Activated CD4-positive, alpha-beta T cell treated with anti-CD3 and anti-CD28 coated beads, Interleukin-2, Interleukin-4, amounts not matched to agents 100 ng/mL and 50 ng/mL, durations not matched to agents 16 hours and 8 hours (primary cell): ENCODE results near the gene PAM16.
"Not testable (repeated sequence)": the region's sequence is repeated elsewhere in the genome, so short reads cannot be mapped to it uniquely, and the experiment has no call there.

Experiments used
- DNase-seq: peaks from one replicate; pipeline ENCODE4 v3.0.0-alpha.2; 2020; ENCODE audit warnings: low spot score

PAM16 gene

DNA sequence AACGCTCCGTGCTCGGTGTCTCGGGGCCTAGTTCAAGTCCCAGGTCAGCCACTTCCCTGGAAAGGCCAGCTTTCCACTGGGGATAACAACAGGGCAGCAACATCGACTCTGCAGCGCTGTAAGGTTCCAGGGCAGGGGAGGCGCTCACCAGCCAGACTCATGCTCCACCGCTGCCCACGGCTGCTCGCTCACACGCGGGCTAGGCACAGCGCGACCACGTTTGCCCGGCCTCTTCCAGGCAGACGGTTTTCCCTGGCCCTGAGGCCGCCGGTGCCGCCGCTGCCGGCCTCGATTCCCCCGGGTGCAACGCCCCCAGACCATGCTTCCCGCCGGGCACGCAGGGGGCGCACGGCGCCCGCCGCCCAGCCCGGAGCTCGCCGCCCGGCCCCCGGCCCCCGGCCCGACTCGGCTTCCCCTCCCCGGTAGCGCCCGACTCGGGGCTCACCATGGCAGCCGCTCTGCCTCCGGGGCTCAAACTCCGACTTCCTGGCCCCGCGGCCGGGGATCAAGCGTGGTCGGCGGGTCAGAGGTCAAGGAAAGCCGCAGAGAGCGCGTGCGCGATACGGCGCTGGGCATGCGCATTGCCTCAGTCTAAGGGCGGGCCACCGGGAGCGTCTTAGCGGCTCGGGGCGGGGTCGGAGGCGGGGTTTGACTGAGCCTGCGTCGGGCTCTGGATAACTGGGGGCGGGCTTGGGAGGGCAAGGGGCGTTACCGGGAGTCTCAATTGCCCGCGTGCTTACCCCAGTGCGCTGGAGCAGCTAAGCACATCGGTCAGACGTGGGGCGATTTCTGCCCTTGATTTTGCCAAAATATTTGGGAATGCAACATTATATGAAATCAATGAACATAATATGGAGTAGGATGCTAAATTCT, at the start of gene PAM16:
Gene PAM16, minus strand, starts transcription at position 535 of the 873 bp plus-strand sequence. Its CDS starts 87 bp downstream, at position 448.
- DNase-seq = peak; percentile 99

DNA sequence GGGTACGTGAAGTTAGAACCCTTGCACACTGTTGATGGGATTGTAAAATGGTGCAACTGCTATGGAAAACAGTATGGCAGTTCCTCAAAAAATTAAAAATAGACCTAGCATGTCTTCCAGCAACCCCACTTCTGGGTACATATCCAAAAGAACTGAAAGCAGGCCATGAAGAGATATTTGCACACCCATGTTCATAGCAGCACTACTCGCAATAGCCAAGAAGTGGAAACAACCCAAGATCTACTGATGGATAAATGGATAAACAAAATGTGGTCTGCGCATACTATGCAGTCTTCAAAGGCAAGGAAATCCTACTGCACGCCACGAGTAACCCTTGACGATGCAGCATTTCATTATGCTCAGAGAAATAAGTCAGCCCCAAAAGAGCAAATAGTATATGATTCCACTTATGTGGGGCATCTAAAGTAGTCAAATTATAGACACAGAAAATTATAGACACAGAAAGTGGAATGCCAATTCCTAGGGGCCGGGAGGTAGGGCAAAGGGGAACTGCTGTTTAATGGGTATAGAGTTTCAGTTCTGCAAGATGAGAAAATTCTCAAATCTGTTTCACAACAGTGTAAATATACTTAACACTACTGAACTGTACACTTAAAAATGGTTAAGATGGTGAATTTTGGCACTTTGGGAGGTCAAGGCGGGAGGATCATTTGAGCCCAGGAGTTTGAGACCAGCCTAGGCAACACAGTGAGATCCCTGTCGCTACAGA, 48.0 kb upstream of the PAM16 start:
- DNase-seq = no peak

DNA sequence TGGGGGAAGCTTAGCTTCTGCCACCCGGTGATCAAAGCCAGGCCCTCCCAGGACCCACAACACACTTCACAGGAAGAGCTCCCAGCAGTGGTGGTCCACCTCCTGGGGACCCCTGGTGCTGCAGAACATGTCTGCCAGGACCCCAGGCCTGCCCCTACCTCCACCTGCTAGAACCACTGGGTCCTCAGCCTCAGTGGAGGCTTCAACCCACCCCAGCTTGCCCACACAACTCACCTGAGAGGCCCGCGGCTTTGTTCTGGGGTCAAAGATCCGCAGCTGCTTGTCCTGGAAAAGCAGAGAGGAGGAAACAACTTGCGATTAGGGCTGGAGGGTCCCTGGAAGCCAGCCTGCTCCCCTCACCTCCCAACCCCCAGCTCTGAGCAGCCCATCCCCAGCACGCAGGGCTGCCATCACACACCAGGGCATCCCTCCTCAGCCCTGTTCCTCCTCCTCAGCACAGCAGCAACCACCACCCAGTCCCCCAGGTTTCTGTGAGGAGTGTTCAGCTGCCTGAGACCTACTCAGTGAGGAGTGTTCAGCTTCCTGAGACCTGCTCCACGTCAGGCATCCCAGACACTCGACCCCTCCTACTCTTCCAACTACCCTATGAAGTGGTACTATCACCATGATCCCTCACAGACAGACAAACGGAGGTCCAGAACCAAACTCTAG, 44.1 kb upstream of the PAM16 start:
- no peak for DNase-seq

DNA sequence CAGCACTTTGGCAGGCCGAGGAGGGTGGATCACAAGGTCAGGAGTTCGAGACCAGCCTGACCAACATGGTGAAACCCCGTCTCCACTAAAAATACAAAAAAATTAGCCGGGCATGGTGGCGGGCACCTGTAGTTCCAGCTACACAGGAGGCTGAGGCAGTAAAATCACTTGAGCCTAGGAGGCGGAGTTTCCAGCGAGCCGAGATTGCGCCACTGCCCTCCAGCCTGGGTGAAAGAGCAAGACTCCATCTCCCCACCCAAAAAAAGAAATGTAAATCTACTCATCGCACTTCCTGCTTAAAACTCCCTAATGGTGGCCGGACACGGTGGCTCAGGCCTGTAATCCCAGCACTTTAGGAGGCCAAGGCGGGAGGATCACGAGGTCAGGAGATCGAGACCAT, 42.7 kb upstream of the PAM16 start:
- not testable (repeated sequence) for DNase-seq

DNA sequence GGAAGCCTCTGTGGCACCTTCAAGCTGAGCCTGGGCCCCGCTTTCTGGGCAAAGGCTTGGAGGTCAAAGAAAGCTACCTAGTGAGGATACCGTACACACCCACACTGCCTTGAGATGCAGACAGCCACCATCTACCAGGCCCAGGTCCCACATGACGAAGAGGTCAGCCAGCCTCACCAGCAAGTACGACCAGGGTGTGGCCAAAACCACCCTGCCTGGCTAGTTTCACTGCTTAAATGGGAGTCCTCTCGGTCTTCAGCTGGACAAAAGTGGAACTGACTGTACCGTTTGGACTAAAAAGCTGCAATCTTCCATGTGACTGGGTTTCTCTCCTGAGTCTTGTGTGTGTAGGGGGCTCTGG, 42.1 kb upstream of the PAM16 start:
- no peak for DNase-seq

DNA sequence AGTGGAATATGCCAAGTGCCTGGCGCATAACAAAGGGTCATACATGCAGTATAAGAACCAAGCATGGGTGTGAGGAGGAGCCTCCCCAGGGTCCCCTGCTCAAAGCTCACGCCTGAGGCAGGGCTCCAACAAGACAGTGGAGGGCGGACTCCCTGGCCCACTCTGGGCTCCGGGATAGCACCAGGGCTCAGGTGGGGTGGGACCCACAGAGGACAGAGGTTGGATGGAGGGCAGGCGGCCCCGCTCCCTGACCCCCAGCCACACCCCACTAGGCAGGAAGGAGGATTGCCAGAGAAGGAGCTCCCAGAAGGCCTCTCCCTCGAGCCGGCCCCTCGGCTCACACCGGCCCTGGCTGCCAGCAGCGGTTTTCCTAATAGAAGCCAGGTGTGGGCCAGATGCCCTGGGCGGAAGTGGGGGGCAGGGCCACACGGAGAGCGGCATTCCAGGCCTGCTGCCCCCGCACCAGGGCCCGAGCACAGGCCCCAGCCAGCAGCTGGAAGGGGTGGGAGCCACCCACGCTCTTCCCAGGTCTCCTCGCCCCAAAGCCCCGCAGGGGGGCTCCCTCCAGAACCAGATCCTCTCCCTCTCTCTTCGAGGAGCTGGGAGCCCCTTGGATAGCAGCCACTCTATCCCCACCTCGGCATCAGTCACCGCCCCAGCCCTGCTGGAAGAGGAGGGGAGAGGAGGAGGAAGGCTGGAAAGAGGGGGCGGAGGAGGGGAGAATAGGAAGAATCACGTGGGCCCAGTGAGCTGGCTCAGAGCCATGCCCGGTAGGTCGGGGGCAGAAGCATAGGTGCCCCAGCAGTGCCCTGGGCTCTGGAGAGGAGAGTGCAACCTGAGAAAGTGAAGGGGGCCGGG, 41.5 kb upstream of the PAM16 start:
- no peak for DNase-seq

DNA sequence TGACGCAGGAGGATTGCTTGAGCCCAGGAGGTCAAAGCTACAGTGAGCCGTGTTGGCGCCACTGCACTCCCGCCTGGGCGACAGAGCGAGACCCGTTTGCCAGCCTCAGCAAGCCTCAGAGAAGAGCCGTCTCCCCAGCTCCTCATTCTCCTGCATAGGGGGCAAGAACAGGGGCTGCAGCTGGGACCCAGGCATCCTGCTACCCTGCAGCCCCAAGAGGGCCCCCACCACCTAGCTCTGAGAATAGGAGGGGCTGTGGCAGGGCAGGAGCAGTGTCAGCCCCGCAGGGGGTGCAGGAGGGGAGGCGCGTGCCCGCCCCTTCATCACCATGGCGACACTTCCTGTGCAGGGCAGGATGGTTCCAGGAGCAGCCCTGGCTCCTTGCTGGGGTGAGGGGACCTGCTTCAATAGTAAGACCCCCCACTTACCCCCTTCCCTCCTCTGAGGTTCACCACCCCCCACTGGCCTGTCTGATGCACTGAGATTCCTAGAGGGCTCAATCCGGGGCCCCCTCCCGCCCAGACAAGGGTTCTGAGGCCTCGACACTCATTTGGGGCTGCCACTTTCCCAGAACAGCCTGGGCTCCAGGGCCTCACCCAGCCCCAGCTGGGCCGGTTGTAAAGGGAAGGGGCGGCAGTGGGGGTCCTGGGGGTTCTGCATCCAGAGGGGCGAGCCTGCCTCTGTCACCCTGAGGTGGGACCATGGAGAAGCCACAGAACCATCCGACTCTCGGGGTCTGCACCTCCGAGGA, 40.7 kb upstream of the PAM16 start:
- DNase-seq = no peak

DNA sequence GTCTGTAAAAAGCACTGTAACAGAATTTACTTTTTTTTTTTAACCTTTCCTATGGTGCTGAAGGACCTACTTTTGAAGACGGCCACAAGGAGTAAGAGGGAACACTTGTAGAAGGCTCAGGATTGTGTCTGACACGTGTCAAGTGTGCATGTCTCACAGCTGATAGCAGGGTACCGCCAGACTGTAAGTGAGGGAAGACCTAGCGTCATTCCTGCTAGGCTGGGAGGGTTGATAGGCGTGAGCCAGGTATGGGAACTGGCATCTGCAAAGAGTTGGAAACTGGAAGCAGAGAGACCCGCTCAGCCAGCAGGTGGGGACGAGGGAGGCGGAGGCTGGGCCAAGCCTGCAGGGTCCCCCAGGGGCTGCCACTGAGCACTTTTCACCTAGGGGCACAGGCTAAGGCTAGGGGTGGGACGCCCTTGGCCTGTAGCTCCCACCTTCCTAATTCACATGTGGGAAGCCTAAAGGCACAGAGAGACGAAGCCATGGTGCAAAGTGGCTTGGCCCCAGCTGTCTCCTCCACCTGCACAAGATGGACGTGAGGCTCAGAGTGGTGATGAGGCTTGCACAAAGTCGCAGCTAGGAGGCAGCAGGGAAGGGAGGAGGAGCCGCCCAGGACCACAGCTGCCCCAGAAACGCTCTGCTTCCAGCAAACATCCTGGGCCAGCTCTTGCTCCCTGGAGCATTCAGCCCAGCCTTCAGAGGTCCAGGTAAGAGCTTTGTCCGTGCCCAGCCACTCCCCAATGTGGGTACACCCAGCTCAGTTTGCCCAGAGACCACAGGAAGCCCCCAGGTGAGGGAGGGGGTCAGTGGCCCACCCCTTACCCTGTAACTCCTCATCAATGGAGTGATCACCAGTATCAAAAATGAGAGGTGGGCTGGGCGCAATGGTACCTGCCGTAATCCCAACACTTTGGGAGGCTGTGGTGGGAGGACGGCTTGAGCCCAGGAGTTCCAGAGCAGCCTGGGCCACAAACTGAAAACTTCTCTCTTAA, 39.4 kb upstream of the PAM16 start:
- no peak for DNase-seq

DNA sequence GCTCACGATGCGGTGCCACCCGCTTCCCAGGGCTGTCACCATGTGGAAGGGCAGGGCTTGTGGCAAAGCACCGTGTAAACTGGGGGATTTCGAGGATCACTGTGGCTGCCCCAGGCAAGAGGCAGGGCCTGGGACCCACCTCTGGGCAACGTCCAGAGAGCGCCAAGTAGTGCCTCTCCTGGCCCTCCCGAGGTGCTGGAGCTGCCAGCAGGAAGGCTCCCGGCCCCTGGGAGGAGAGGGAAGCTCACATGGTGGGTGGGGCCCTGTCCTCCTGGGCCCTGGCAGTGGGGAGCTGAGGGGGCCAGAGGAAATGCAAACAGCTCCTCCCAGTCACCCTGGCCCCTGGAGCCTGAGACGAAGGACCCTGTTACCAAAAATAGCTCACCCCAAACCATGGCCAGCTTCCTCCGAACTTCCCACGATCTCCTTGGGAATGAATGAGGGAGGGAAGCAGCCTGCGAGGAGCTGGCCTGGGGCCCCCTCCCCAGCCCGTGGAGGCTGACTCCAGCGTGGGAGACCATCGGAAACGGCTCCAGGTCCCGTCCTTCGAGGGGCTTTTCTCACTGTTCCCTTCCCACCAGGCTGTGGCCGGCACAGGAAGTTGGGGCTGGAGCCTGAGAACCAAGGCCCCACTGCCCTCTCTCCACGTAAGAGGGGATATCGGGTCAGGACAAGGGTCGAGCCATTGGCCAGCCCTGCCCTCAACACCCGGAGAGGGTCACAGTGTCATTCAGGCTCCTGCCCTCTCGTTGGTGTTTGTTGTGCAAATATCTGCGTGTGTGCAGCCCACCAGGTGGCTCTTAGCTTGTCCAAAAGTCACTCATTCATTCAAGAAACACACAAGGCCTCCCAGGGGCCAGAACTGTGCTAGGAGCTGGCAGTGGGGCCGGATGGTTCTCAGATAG, 38.2 kb upstream of the PAM16 start:
- DNase-seq = no peak

DNA sequence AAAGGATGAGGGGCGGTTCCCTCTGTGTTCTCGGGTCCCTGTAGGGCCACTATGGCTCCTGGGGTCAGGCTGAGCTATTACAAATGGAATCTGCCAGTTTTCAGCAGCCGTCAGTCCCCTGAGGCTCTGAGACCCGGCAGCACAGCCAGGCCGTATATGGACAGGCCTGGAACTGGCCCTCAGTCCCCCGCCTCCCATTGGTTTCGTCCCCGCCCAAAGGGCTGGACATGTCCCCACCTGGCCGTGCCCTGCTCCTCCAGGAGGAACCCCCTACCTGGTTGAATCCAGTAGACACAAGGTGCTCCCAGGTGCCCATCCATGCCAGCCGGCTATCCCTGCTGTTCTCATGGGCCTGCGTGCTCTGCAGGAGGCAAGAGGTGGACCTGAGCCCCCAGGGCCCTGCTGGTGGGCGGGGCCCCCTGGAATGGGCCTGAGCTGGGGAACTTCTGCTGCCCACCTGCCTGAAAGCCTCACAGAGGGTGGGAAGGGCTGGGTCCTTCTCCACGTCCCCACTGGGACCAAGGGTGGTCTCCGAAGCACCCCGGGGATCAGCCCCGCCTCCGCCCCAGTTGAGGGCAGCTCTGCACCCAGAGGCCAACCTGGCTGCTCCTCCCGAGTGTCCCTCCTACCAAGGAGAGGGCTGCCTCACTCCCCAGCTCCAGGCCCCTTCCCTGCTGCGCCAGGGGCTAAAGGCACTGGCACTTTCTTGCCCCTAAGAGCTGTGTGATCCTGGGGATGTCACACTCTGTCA, 37.3 kb upstream of the PAM16 start:
- no peak for DNase-seq

DNA sequence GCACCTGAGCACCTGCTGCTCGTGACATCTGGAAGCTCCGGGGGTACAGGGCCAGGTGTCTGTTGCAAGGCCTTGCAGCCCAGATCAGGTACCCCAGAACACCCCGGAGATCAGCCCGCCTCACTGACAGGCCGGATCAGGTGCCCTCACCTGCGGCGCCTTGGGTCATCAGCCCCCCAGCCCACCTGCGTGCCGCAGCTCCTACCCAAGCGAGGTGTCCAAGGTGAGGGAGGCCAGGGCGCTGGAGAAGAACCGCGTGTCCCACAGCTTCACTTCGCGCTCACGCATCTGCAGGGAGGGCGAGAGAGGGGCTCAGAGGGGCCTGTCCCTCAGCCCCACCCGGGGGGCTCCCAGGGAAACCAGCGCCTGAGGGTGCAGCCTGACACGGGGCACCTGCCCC, 36.7 kb upstream of the PAM16 start:
- DNase-seq = no peak

DNA sequence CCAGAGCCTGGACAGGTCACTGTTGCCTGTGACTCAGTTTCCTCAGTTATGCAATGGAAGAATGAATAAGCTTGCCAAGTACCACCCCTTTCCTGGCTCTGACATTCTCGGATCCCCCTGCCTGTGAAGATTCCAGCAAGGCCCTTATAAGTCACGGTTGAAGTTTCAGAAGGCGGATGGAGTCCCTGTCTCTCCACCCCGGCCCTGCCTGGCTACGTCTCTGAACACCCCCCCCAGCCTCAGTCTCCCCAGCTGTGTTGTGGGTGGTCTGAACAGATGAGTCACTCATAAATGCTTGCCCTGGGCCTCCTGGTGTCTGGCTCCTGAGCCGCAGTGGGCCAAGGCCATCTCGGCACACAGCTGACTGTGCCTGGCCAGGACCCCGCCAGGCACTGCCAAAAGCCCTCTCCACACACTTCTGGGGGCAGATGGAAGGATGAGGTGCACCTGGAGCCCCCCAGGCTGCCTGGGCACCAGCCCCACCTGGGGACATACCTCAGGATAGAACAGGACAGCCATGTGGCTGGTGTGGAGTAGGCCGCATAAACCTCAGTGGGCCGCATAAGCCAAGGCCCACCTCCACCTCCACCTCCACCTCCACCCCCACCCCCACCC, 35.9 kb upstream of the PAM16 start:
- DNase-seq = no peak

DNA sequence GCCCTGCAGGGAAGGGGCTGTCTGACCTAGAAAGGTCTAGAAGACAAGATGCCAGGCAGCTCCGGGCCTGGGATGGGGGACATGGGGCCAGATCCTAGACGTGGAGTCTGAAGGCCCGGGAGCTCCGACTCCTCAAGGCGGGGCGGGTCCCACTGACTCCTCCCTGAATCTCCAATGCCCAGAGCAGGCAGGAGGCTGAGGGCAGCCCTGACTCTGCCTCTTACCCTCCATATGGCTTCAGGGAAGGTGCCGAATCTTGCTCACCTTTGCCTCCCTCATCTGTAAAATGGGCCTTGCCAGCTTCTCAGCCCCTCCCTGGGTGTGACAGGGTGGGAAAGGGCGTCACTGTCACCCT, 35.3 kb upstream of the PAM16 start:
- no peak for DNase-seq

DNA sequence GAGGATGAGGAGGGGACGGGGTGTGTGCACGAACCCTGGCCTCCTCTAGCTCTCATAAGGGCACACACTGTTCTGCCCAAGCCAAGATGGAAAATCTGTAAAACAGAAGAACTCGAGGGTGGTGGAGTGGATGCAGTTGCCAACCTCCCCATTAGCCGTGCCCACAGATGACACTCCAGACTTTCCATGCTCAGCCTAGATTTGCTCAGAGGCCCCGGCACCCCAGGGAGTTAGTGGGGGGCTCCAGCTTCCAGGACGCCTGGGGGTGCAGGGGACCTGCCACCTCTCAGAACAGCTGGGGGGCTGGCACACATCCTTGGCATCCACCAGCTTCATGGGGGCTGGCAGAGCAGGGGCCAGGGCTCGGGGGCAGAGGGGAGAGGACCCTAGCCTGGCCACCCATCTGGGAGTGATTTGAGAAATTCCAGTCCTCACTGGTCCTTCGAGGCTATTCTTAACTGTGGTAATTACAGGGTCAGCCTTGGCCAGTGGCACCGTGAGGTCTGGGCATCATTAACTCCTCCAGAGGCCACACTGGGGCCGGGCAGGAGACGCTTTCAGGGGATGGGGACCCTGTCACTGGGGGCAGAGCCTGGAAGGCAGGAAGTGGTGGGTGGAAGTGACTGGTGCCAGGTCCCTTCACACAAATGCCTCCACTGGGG, 34.8 kb upstream of the PAM16 start:
- no peak for DNase-seq

DNA sequence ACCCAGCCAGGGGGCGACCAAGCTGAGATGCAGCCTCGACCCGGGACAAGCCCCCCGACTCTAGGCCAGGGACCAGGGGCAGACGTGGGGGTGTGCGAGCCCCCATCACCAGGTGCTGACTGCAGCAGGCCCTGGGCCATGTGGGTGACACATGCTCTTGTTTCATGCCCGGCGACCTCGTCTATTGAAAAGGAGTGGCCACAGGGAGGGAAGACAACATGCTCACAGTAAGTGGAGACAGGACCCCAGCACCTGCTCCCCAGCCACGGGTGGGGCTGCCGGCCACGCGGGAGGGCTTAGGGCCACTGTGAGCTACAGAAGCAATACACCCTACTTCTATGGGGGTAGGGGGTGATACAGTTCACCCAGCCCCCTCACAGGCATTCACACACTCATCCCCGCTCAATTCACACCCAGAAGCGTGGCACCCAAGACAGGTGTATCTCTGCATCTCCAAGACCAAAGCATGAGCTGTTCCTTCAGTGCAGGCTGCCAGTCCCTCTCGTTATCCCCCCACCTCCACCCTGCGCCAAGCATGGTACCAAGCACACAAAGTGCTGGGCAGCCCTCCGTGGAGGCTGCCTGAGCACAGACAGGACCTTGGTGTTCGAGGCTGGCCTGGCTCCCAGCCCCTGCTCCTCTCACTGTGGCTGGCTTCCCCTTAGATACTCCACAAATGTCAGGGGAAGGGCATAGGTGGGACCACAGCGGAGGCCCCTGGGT, 34.1 kb upstream of the PAM16 start:
- DNase-seq = no peak

DNA sequence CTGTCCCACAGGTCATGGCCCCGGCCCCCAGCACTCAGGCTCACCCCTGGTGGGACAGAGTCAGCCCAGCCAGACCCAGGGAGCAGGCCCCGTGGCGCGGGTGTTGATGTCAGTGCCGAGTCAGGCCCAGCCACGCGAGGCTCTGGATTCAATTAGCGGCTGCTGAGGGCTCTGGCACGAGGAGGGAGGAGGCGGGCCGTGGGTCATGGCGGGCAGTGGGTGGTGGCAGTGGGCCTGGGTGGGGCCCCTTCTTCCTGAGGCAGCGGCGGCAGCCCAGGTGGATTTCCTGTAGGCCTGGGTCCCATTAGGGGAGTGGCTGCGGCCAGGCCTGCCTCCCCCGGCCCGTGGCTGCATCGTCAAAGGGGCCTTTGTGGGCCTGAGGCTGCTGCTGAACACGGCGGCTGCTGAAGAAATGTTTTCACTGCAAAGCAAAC, 33.4 kb upstream of the PAM16 start:
- DNase-seq = no peak
